Sciatic nerve (tissue), 2 donors: ENCODE data around the gene ZRANB3. TPM values are rescaled to one million over a fixed set of nuclear protein-coding genes. Genes with fewer than 3 reads are reported as not detected.

Experiments used
- ATAC-seq: fragments of 200-7000 bp; cut with Tn5 transposase; one replicate; pipeline ENCODE4 v1.9.1; 2020; ENCODE audit warnings: mild to moderate bottlenecking, moderate library complexity
- DNase-seq: peaks from one replicate; pipeline ENCODE4 v3.0.0-alpha.2; 2020; ENCODE audit warnings: low spot score
- intact Hi-C: fragments of 100-400 bp; cut with DNase I; formaldehyde crosslinking; loops from one replicate; pipeline ENCODE4 v1.14.2; 2022
- total RNA-seq: library from RNA; stranded (reverse); fragmentation: NEBNext Ultra II Directional; extraction: Animal tissue kit (Norgen Biotek cat#: 25700); gene quantifications from one replicate; pipeline ENCODE4 v1.2.1, GENCODE V29; 2021
- donor health status: DM: no; HTN: no; CAD: no.
- donor health status: DM: no; HTN: no; CAD: no.

Gene ZRANB3
- total RNA-seq, 1 donor from 2014 or later, result 9.5 TPM

DNA sequence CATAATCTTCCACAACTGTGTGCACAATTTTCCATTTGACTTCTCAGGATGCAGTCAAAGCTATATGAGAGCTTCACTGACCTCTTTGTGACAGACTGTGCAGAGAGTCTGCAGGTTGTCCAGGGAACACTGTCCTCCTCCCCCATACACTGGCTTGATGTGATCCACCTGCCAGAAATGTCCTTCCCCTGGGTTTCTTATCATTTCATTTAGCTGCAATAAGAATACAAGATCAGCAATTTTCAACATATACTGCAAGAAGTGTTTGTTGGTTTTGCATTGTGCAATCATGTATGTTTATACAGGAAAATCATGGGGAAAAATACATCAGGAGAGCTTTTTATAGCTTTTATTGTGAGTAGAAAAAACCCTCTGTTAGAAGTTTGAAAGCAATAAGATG is 328.3 kb downstream of the ZRANB3 start:
- no peak for DNase-seq
- ATAC-seq, result no peak
- intact Hi-C loops, result no loop called here

DNA sequence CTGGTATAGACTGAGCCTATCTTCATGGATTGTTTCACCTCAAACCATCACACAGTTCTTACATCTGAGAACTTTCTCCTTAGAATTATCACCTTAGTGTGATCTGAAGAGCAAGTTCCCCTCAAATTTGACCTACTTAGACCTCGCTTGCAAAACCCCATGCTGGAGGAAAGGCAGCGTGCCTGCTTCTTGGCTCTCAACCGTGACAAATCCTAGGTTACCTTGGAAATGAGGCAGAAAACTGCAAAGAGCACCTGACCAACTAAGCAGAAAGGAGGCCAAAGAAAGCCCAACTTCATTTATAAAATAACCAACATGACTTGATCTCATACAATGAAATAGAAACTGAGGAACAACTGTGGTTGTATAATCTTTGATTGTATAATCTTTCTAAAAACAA is 332.5 kb downstream of the ZRANB3 start:
- intact Hi-C loops, result no loop called here
- ATAC-seq (no peak), DNase-seq (no peak)

DNA sequence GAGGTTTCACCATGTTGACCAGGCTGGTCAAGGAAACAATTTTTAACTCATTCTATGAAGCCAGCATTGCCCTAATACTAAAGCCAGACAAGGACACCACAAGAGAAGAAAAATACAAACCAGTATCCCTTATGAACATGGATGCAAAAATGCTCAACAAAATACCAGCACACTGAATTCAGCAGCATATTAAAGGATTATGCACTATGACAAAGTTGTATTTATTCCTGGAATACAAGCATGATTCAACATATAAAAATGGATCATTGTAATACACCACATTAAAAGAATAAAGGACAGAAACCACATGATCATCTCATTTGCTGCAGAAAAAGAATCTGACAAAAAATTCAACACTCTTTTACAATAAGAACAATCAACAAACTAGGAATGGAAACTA is 340.2 kb downstream of the ZRANB3 start:
- DNase-seq (no peak), ATAC-seq (no peak)
- intact Hi-C loops, result no loop called here

DNA sequence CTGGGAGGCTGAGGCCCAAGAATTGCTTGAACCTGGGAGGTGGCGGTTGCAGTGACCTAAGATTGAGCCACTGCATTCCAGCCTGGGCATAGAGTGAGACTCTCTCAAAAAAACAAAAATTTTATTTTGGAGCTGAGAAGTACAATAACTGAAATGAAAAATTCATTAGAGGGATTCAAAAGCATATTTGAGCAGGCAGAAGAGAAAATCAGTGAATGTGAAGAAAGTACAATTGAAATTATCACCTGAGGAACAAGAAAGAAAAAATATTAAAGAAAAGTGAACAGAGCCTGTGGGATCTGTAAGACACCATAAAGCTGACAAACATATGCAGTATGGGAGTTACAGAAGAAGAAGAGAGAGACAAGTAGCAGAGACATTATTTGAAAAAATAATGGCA is 341.9 kb downstream of the ZRANB3 start:
- DNase-seq, result no peak
- no peak for ATAC-seq
- intact Hi-C loops, result no loop called here

DNA sequence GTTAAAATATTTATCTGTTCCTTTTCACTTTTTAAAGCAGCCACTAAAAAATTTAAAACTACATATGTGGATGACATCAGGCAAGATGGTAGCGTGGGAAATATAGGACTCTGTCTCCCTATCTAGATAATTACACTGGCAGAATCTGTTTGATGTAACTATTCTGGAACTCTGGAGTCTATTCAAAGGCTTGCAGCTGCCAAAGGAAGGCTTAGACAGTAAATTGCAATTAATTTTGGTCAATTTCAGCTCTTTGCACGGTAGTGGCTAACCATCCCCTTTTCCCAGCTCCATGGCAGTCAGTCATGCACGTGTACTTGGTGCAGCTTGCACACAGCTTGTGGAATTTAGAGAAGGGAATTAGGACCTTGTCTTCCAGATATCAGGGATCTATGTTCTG is 343.7 kb downstream of the ZRANB3 start:
- DNase-seq (no peak), ATAC-seq (no peak)
- intact Hi-C loops, result no loop called here

DNA sequence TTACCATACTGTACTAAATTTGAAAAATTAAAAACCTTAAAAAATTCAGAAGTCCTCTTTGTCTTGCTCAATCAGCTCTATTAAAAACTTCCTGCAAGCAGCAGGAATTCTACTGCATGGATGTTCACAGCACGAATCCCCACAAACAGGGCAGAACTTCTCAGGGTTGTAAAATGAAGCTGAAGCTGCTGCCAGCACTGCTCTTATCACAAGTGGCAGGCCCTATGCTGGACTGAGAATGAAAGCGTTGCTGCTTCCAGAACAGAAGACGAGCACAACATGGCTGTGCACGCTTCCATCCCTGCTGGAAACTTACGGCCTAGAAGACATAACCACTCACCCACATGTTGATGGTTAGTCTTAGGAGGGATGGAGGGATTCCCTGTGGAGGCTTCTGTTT is 345.0 kb downstream of the ZRANB3 start:
- no peak for DNase-seq
- intact Hi-C loops, result no loop called here
- ATAC-seq, result no peak

DNA sequence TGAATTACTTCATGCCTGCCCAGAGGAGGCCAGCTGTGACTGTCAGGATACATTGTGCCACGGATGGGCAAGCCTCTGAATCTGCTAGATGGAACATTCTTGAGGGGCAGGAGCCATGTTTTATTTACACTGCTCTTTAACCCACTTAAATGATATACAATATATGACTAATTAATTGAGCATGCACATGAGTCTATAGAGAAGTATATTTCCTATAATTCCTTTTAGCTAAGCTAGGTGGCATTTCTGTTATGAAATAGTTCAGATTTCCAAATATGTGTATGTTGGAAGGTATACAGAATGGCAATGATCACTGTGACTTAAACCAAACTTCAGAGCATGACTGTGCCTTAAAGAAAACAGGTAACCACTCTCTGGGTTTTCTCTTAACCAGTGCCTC is 347.2 kb downstream of the ZRANB3 start:
- ATAC-seq (no peak), DNase-seq (no peak)
- intact Hi-C loops, result no loop called here

DNA sequence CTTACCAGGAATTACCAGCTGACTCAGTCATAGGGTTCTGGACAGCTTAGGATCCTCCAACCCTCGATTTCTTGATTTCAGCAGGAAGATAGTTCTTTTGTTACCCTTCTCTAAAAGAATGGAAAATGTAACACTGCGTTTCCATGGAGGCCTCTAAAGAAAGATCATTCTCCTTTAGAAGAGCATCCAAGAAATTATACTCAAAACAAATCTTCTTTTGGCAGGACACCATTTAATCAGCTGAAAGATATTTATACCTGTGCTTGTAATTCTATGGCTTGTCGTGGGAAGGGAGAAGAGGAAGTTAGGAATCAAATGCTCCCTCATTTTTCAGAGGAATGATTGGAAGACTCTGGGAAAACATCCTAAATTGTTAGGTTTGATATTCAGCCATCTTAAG is 348.4 kb downstream of the ZRANB3 start:
- DNase-seq (no peak), ATAC-seq (no peak)
- intact Hi-C loops, result no loop called here

DNA sequence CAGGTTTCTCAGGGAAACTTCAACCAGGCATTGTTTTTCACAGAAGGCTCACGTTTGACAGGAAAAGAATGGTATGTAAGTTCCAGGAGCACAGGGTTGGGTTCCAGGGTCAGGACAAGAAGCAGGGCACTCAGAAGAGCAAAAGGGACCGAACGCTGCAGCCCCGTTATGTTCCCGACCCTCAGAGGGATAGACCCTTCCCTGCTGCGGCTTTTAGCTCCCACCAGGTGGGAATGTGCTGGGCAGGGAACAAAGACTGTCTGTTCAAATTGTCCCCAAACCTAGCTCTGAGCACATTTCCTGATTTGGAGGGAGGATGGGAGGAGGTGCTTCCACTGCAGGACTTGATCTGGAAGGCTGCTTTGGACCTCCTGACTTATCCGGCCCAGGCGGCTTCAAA is 348.8 kb downstream of the ZRANB3 start:
- no peak for ATAC-seq
- no peak for DNase-seq
- intact Hi-C loops, result no loop called here

DNA sequence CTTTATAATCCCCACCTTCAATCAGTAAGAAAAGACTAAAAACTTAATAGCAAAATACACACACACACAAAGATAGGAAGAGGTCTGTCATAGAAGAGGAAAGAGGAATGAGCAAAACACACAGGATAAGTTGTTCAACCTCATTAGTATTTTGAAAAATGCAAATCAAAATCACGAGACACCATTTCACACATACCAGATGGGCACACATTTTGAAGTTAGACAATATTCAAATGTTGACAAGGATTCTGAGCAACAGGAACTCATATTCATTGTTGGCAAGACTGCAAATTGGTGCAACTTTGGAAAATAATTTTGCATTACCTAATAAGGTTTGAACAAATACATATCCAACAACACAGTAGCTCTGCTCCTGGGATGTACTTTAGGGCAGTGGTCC is 351.3 kb downstream of the ZRANB3 start:
- intact Hi-C loops, result no loop called here
- no peak for DNase-seq

DNA sequence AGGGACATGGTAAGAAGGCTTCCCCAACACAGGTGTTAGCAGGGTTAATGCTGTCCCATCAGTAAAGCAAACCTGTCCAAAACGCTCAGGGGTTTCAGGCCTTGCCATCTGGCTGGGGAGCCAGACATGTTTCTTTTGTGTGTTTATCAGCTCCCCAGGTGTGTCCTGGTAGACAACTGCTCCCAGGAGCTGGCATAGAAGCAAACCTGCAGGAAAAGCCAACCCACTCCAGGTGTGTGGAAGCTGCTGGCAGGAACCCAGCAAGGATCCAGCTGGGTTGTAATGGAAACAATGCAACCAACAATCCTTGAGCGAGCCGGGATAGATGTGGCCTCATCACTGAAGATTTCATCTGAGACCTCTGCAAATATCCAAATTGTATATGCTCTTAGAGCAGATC is 355.8 kb downstream of the ZRANB3 start:
- ATAC-seq (no peak), DNase-seq (no peak)
- intact Hi-C loops, result no loop called here

More for the DNA sequence above, 351.3 kb downstream of the ZRANB3 start:
- ATAC-seq, result no peak

DNA sequence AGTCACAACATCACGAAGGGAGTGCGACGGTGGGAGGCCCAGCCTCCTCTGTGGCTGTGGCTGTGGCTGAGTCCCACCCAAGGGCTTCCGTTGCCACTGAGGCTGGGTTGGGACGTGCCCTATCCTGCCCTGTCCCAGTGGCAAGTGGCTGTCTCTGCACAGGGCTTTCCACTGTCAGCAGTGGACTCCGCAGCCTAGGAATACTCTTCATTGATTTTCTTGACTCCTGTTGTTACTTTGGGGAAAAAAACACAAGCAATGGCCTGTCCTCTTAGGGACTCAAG is 356.3 kb downstream of the ZRANB3 start:
- ATAC-seq (no peak), DNase-seq (no peak)
- intact Hi-C loops, result no loop called here

DNA sequence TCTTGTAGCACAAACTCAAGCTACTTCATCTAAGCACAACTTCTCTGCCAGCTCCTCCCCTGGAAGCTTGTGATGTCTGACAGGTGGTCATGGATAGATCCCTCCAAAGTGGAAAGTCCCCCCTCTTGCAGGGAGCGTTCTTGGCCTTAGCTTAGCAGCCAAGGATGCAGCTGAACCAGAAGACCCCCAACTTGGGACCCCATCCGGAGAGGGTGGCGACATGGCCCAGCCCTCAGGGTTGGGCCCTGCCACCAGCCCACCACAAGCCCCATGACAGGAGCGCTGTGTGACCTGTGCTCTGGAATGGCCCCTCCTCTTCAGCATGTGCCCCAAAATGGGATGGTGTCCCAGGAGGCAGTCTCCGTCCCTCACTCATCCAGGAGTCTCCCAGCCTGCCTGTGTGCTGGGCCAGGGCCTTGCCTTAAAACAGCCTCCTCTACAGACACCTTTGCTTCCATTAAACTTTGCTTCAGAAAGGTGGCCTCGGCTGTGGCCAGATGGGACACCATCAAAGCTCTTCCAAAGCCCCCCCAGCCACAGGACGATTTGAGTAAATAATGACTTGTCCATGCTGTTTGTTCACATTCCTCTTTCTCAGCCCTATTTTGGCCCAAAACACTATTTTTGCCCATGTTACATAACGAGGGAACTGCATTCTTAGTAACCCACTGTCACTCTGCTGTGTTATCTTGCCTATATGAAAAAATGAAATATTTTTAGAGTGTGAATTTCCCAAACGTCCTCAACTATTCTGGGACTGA is 356.8 kb downstream of the ZRANB3 start:
- intact Hi-C loops, result no loop called here
- DNase-seq, result no peak
- peak; percentile 39 for ATAC-seq

DNA sequence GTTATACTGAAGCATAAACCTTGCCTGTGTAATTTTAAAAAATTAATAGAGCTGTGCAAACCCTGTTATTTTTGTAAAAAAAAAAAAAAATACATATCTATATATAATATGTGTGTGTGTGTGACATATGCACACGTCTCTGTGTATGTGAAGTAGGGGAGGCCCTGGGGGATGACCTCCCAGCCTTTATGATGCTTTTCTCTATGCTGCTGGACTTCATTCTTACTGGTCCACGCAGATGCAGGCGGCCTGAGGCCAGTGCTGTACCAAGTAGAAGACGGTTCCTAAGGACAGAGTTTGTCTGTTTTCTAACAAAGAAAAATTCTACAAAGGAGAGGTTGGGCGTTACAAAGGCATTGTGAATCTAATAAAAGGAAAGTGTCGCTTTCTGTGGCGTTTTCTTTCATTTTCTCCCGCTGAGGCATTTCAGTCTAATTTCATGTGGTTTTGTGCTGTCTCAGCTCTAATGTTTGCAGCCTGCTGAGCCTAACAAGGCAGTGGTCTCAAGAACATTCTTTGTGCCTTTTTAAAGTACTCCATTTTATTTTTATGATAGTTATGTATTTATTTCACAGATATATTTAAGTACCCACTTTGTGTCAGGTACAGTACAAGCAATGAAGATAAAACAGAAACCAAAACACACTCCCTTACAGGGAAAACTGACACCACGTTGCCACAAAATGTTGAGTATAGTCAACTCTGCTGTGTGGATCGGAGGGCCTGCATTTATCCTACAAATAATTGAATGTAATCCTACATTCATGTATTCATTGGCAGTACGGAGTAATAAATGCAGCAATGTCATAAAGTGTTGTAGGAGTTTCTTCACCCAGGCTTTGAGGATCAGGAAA is 360.9 kb downstream of the ZRANB3 start:
- ATAC-seq (no peak), DNase-seq (no peak)
- intact Hi-C loops, result no loop called here

DNA sequence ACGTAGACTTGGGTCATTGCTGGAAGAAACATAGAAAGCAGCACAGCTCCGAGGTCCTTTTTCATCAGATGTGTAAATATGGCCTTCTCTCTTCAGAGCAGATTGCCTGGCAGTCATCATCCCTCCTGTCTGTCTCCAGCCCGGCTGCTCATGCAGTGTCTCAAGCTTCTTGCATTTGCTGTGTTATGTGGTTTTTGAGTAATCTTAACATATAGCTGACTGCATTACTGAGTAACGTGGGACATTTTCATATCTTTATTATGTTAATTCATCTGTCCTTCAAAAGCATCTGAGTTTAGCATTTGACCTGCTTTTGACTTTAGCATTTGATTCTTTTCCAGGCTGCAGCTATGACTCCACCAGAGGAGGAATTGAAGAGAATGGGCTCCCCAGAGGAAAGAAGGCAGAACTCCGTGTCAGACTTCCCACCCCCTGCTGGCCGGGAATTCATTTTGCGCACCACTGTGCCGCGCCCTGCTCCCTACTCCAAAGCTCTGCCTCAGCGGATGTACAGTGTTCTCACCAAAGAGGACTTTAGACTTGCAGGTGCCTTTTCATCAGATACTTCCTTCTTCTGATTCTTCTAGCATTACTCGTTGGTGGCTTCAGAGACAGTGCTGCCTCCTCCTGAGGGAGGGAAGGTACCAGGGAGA is 362.7 kb downstream of the ZRANB3 start:
- DNase-seq (no peak), ATAC-seq (no peak)
- intact Hi-C loops, result no loop called here

DNA sequence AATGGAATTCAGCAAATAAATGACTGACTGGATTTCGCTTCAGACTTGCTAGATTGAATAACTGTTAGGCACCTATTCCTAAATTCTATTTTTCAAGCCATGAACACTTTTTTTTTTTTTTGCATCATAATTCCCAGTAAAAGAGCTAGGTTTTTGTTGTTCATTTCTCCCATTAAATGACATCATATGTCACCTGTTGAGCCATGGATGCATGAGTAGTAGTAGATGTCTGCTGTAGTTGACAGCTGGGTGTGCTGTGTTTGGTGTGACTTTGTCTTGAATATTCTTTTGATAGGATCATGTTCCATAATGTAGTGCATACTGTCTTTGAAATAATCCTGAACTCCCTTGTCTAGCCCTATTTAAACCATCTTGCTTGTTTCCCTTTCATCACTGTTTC is 363.7 kb downstream of the ZRANB3 start:
- intact Hi-C loops, result no loop called here
- ATAC-seq, result no peak
- no peak for DNase-seq

DNA sequence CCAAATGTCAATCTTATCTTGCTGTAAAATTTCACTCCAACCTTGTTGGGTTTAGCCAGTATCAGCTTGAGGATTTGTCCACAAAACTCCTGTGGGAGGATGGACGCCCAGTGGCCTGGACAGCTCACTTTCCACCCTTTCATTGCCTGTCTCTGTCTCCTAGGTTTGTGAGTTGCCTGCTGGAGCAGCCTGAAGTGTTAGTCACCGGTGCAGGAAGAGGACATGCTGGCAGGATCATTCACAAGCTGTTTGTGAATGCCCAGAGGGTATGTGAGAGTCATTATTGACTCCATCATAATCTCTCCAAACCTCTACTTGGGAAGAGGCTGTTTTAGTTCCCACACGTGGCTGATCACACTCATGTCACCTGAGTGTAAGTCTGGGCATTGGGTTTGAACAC is 366.6 kb downstream of the ZRANB3 start:
- intact Hi-C loops, result no loop called here
- no peak for DNase-seq
- no peak for ATAC-seq

DNA sequence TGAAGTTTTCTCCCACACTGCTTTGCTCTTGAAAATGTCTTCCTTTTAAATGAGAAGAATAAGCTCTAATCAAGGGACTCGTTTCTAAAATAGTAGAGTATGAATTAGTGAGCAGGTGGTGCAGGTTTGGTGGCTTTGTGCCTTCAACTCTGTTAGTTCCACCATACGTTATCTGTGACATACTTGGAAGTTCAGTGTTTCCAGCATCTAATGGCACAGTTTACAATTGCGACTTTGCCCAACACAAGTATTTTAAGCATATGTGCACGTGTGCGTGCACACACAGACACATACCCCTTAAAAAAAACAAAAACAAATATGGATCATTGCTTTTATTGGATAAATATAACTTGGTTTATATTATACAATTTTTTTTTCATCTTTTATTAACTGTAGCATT is 367.1 kb downstream of the ZRANB3 start:
- intact Hi-C loops, result no loop called here
- no peak for DNase-seq
- no peak for ATAC-seq

DNA sequence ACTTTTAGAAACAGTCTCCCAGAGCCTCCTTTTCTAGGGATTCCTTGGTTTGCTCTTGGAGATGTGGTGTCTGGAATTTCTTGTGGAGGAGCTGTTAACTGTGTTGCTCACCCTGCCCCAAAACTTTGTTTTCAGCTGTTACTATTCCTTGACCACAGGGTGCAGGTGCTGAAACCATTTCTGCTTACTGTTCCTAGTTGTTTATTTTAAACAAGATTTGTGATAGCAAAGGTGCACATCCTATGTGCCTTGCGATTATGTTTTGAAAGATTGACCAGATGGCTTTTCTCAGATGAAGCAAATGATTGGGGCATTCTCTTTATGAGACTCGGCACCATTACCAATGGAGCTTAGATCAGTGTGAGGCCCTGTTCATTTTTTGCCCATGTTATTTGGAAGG is 367.7 kb downstream of the ZRANB3 start:
- no peak for ATAC-seq
- DNase-seq, result no peak
- intact Hi-C loops, result no loop called here

DNA sequence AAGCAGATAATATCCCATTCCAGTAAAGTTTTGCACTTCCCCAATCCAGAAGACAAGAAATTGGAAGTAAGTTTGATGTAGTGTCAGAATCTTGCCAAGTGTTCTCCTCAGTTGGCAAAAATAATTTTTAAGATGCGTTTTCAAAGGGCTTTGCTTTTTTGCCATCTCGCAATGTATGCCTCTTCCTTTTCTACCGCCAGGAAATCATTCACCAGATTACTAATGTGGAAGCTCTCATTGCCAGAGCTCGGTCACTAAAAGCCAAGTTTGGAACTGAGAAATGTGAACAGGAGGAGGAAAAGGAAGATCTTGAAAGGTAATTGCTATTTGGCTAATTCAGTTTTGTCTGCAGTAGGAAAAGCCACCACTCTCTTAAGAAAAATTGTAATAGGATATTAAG is 368.2 kb downstream of the ZRANB3 start:
- intact Hi-C loops, result no loop called here
- no peak for DNase-seq
- ATAC-seq, result no peak
